GM19238 (cell line): ENCODE results near the gene PTS.

ENCODE experiments used
- DNase-seq: peaks from one replicate; pipeline ENCODE4 v3.0.0; 2011; ENCODE audit warnings: low spot score; ENCODE audit not compliant: insufficient read length

The PTS gene

DNA sequence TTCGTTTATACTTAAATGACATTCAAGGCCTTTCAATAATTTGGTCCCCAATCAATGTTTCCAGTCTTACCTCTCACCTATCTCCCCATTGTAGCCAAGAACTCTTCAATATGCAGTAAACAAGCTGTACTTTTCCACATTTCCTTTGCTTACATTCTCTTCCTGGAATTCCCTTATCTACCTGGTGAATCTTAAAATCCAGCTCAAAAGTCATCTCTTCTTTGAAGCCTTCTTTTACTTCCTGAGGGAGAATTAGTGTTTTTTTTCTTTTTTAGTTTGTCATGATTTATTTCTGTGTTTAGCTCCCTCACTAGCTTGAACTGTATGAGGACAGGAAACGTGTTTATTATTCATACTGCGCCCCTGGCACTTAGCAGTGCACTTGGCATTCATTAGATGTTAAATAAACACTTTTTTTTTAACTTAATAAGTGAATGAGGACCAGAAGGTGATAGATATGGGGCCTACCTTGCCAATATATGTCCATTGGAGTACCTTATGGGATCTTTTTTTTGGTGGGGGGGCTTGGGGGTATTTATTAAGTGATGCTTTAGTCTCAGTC lies 4.9 kb upstream of the PTS start:
- no peak for DNase-seq

- no peak for DNase-seq
Measured at GRCh38 chr11:112222303-112222702, 3.9 kb upstream of the PTS start.

DNA sequence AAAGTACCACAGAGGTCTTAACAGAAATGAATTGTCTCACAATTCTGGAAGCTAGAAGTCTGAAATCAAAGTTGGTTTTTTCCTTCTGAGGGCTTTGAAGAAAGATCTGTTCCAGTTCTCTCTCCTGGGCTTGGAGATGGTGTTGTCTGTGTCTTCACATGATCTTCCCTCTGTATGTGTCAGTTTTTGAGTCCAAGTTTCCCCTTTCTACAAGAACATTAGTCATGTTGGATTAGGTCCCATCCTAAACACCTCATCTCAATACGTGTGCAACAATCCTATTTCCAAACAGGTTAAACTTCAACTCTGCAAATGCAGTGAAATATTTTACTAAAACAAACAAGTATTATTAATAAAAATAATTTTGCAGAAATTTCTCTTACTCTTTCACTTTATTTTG lies 3.1 kb upstream of the PTS start:
- DNase-seq, result no peak

DNA sequence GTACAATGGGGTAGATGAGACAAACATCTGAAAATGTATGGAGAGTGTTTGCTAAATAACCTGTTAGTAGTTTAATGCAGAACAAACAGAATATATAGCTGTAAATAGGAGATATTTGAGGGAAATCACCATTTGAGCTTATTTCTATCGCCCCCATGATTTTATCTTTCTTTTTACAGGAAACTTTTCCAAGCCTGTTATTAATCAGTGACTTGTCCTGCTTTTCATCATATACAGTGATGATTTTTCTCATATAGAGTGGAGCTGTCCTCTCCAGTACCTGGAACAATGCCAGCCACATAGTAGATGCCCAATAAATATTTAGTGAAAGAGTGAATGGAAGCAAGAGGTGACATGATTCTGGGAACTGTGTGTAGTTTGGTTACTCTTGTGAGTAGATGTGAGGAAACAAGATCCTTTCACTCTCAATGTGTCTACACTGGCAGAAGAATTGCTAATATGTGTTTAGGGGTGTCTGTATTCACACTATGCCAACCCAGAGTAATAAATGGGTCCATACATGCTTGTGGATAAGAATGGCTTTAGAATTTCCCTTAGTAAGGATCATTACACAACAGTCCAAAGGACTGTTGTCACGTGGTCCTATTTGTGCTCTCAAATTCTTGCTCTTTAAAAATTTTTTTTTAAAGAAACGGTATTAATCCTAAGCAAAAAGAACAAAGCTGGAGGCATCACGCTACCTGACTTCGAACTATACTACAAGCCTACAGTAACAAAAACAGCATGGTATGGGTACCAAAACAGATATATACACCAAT lies 2.3 kb upstream of the PTS start:
- DNase-seq, result no peak

DNA sequence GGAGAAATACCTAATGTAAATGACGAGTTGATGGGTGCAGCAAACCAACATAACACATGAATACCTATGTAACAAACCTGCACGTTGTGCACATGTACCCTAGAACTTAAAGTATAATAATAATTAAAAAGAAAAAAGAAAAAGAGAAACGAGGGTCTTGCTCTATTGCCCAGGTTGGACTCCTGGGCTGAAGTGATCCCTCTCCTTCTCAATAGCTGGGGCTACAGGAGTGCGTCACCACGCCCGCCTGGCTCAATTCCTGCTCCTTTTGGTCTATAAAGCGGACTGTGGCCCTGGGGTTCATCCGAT lies 521 bp upstream of the PTS start:
- DNase-seq, result no peak

DNA sequence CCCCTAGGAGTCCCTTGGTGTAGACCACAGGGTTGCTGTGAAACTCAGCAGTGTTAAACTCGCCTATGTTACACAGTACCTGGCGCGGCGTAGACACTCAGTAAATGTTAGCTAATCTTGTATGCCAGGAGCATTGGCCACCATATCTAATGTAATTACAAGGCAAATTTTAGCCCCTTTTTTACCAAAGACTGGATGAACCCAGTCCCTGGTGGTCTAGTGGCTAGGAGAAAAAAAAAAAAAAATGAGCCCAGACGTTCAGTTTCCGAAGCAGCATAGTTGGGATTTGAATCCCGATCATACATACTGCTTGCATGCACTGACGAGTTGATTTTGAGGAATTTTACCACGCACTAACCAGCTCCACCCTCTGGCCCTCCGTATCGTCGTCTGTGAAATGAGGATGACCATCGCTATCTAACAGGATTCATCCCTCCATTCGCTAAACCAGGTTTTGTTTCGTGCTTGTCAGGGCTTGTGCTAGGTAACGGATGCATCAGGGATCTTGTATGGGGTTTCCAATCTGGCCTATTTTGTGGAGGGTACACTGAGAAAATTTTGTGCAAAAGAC lies 688 bp downstream of the PTS start:
- no peak for DNase-seq

DNA sequence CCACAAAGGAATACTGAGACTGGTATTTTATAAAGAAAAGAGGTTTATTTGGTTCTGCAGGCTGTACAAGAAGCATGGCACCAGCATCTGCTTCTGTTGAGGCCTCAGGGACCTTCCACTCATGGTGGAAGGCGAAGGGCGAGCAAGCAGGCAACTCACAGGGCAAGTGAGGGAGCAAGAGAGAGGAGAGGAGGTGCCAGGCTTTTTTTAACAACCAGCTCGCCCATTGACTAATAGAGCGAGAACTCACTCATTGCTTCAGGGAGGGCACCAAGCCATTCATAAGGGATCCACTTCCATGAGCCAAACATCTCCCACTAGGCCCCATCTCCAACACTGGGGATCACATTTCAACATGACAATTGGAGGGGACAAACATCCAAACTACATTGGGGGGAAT lies 1.2 kb downstream of the PTS start:
- DNase-seq, result no peak

DNA sequence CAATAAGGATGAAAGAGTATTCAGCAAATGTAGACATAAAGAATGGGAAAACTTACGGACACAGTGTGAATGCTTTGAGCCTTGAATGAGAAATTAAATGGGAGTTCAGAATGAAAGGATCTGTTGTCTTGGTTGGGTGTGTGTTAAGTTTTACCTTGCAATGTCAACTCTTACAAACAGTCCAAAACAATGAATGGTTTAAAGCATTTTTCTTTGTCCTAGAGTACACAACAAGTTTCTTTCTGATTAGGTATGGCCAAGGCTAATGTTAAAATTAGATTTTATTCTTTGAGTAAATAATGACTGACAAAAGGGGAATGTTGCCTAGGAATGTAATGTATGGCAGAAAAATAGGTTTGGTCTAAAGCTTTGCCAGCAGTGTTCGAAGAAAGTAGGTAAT lies 2.5 kb downstream of the PTS start:
- DNase-seq, result no peak

DNA sequence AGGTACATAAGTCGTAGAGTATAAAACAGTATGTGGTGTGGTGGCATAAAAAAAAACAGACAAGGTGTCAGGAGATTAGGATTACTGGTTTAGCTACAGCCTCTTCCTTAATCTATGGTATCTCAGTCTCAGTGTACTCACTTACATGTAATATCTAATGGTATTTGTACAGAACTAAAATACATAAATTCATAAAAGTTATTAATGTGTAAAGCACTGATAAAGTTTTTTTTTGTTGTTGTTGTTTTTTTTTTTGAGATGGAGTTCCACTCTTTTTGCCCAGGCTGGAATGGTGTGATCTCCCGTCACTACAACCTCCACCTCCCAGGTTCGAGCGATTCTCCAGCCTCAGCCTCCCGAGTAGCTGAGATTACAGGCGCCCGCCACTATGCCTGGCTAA lies 2.9 kb downstream of the PTS start:
- no peak for DNase-seq

DNA sequence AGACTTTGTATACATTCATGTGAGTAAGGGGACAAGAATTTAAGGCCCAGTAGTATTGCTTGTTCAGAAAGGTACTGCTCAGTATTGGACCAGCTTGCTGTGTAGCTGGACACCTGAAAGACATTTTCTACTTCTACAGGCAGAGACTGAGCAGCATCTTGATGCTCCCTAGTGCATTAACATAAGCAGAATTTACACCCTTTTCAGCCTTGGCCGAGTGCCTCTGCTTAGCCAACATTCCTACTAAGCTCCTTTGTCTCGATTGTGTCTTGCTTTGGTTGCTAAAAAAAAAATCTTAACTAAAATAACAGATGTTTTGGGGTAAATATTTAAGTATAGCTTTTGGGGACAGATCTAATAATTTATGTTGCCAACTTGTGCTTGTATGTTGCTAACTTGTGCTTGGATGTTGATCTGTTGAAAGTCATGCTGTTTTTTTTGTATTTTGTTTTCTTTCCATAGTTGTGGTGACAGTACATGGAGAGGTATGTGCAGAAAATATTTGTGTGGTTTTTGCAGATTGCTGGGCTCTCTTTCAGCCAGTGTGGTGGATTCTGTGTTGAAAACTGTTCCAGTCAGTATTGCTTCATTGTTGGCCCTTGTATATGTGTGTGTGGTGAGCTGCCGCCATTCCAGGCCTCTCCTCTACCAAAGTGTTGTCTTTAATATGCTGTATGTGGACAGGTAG lies 3.7 kb downstream of the PTS start:
- no peak for DNase-seq

DNA sequence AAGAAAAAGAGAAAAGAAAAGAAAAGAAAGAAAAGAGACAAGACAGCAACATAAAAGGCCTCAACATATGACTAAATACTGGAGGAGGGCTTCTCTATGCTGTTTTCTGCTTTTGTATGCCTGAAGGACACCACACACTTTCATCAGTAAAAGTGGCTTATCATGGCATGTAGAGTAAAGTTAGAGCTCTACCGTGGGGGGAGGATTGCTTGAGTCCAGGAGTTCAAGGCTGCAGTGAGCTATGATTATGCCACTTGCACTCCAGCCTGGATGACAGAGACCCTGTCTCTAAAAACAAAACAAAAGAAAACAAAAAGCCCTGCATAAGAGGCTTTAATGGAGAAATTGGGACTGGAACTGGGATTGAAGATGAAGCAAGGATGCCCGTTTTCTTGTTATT lies 5.7 kb downstream of the PTS start:
- DNase-seq, result no peak

DNA sequence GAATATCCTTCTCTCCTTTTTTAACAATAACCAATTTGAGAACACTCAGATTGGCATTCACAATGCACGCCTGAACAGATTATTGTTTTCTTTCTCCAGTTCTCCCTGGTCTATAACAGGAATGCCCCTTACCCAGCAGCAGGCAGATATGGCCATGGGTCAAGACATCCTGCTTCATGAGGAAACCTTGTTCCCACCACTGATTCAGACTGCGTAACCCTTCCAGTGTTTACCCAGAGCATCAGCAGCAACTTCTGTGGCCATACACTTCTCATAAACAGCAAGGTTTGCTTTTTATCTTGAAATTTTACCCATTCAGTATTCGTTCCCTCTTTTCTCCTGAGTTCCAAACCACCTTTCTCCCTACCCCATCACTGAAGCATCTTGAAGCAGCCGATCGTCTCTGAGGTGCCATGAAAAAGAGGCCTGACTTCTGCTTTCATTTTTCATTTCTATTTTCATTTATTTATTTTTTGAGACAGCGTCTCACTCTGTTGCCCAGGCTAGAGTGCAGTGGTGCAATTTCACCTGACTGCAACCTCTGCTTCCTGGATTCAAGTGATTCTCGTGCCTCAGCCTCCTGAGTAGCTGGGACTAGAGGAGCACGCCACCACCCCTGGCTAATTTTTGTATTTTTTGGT lies 9.6 kb downstream of the PTS start:
- DNase-seq, result no peak

GRCh38 chr11:112237451-112237850 lies 11.2 kb downstream of the PTS start:
- DNase-seq, result no peak

- DNase-seq, result no peak
Measured at GRCh38 chr11:112238041-112238440, 11.8 kb downstream of the PTS start.

DNA sequence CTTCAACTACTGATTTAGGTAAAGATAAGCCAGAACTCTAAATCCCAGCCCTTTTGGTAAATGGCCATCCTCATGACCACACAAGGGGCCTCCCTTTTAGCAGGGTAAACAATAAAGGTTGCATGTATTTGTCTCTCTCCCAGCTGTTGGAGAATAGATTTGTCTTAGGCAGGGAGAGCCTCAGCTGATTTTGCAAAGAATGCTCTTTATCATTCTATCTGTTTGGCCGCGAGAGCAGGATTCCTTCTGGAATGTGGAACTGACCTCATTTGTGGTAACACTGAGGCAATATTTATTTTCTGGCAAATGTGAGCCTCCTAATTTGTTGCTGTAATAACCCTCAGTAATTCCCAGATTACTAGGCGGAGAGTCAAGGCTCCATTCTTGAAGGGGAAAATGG lies 15.3 kb downstream of the PTS start:
- DNase-seq, result no peak

DNA sequence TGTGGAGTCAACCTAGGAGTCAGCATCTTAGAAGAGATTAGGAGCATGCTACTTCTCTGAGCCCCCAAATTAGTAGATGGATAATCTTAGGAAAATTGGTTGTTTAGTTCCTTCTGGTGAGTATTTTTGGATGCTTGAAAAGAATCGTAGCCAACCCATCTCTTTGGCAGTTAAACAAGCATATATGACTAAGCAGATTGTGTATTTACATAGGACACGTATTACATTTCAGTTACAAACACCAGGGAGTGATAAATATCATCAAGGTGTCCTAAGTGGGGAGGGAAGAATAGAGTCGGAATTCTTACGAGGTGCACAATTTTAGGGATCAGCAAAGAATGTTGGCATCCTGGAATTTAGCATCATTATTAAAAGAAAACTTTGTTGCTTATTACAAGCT lies 21.0 kb downstream of the PTS start:
- DNase-seq, result no peak

DNA sequence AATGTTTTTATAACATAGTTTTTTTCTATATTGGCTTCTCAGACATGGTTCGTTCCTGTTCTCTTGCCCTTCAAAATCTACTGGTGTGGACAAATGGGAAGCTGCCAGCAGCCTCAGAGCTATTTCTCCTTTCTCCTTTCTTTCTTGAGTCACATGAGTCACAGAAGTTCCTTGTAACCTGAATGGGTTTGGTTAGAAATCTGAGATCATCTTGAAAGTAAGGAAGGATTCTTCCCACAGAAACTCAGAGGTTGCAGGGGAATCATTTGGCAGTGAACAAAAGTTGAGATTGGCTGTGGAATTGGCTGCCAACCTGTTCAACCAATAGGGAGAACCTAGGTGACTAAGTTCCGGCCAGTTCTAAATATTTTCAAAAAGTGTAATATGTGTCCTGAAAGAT lies 22.0 kb downstream of the PTS start:
- DNase-seq, result no peak

DNA sequence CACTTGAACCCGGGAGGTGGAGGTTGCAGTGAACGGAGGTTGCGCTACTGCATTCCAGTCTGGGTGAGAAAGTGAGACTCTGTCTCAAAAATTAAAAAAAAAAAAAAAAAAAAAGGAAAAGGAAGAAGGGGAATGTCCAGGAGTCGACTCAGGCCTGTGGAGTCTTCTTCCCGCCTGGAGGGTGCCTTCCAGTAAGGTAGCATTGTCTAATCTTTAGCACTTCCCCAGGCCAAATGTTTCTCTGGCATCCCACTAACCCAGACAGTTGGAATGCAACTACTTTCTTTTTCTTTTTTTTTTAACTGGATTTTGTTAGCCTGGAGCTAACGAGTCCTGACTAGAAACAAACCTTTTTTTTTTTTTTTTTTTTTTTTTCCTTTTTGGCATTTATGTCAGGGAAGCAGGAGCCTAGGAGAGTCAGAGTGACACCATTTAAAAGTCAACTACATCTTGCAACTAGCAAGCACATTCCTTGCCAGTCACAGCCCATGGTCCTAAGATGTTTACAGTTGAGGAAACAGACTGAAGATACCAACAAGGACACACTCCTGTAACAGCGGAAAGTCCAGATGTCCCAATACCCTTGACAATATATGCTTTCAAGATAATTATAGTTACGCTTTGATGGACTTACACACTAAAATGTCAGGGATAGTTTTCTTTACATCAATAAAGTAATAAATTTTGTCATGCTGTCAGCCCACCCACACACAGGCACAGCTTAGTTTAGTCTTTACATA lies 23.8 kb downstream of the PTS start:
- DNase-seq, result no peak

- no peak for DNase-seq
Measured at GRCh38 chr11:112253605-112254242, 27.5 kb downstream of the PTS start.

DNA sequence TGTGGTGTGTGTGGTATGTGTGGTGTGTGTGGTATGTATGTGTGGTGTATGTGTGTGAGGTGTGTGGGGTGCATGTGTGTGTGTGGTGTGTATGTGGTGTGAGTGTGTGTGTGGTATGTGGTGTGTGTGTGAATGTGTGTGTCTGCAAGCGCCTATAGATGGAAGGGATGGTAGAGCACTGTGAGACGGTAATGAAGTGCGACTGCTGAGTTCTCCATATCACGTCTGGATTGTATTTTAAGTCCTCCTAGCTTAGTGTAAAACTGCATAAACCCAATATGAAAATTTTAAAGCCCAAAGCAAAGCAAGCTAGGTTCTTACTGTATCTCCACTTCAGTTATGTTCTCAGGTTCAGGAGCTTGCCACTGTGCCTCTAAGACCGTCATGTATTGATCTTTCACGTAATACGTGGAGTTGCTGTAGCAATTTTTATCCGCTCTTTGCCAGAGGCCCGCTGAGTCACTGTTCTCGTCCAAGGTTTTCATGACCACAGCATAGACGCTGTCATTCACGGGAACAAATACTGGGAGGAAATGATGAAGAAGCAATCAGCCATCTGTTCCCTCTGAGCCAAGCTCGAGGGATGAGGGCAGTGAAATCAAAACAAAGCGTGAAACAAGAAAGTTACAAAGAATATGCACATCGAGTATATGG lies 29.0 kb downstream of the PTS start:
- no peak for DNase-seq

GRCh38 chr11:112260490-112260889 lies 34.3 kb downstream of the PTS start, which contains the start of gene PLET1:
Gene PLET1, minus strand, starts transcription at chr11:112260860. Its CDS starts 271 bp downstream, at chr11:112260589.
- no peak for DNase-seq
